ENCODE results near the gene PDIA3.
A peak's percentile ranks its signal among the peaks of the same experiment; 100 is the strongest.

PDIA3 gene

GRCh38 chr15:43763819-43764446 lies 17.7 kb downstream of the PDIA3 start:
- peaks cover 80% of the 10 kb centered on the region for H3K36me3 ChIP-seq
- no peak overlapping the region for H3K4me3 ChIP-seq (ENCODE audit: low read depth in 1 of 2, low read length in 1 of 2)
- no peaks in the 10 kb centered on the region for H3K9me3 ChIP-seq
- H3K4me1 ChIP-seq (ENCODE audit: control insufficient read depth in 1 of 2, insufficient read depth in 1 of 2, low read depth in 1 of 2, low read length in 1 of 2): no peaks in the 10 kb centered on the region
- no peaks in the 10 kb centered on the region for H3K27me3 ChIP-seq
- H3K27ac ChIP-seq: no peak overlapping the region
- TF ChIP-seq CTCF (IDR thresholded peaks at IDR 0.05): no peak

- Histone ChIP-seq H3K4me3 (ENCODE audit: low read depth in 1 of 2, low read length in 1 of 2) (no peak overlapping the region), H3K4me1 (ENCODE audit: control insufficient read depth in 1 of 2, insufficient read depth in 1 of 2, low read depth in 1 of 2, low read length in 1 of 2) (no peaks in the 10 kb centered on the region), H3K27ac (peak overlapping the region; percentile 29), H3K9me3 (no peaks in the 10 kb centered on the region), H3K27me3 (no peaks in the 10 kb centered on the region), H3K36me3 (peaks cover 79% of the 10 kb centered on the region)
- TF ChIP-seq CTCF (IDR thresholded peaks at IDR 0.05): peak; percentile 82
These were observed 23.5 kb downstream of the PDIA3 start for GRCh38 chr15:43769584-43770228.

GRCh38 chr15:43771816-43772215 lies 25.6 kb downstream of the PDIA3 start:
- no peak for TF ChIP-seq CTCF (IDR thresholded peaks at IDR 0.05)
- H3K27me3 ChIP-seq: no peaks in the 10 kb centered on the region
- H3K4me3 ChIP-seq (ENCODE audit: low read depth in 1 of 2, low read length in 1 of 2): no peak overlapping the region
- H3K27ac ChIP-seq: no peak overlapping the region
- H3K4me1 ChIP-seq (ENCODE audit: control insufficient read depth in 1 of 2, insufficient read depth in 1 of 2, low read depth in 1 of 2, low read length in 1 of 2): peaks cover 6 to 9% of the 10 kb centered on the region in 2 experiments
- H3K36me3 ChIP-seq: peaks cover 58% of the 10 kb centered on the region
- no peaks in the 10 kb centered on the region for H3K9me3 ChIP-seq

- no peak for TF ChIP-seq CTCF (IDR thresholded peaks at IDR 0.05)
- no peak overlapping the region for H3K27ac ChIP-seq
- H3K4me1 ChIP-seq (ENCODE audit: control insufficient read depth in 1 of 2, insufficient read depth in 1 of 2, low read depth in 1 of 2, low read length in 1 of 2): peaks cover 10 to 16% of the 10 kb centered on the region in 2 experiments
- H3K4me3 ChIP-seq (ENCODE audit: low read depth in 1 of 2, low read length in 1 of 2): no peak overlapping the region
- peaks cover 50% of the 10 kb centered on the region for H3K36me3 ChIP-seq
- no peaks in the 10 kb centered on the region for H3K9me3 ChIP-seq
- no peaks in the 10 kb centered on the region for H3K27me3 ChIP-seq
These were observed 26.4 kb downstream of the PDIA3 start for GRCh38 chr15:43772624-43773023.

GRCh38 chr15:43774062-43774461 lies 27.8 kb downstream of the PDIA3 start:
- peaks cover 36% of the 10 kb centered on the region for H3K36me3 ChIP-seq
- H3K9me3 ChIP-seq: no peaks in the 10 kb centered on the region
- no peaks in the 10 kb centered on the region for H3K27me3 ChIP-seq
- peaks cover 16 to 23% of the 10 kb centered on the region in 2 experiments for H3K4me1 ChIP-seq (ENCODE audit: control insufficient read depth in 1 of 2, insufficient read depth in 1 of 2, low read depth in 1 of 2, low read length in 1 of 2)
- no peak for TF ChIP-seq CTCF (IDR thresholded peaks at IDR 0.05)
- H3K27ac ChIP-seq: no peak overlapping the region
- H3K4me3 ChIP-seq (ENCODE audit: low read depth in 1 of 2, low read length in 1 of 2): no peak overlapping the region
